Measurements from ENCODE around the gene AGPS.

The AGPS gene

GRCh38 chr2:177533253-177533652 lies 140.7 kb downstream of the AGPS start:
- DNase-seq (ENCODE audit: low spot score): no peak
- no peak for TF ChIP-seq CTCF (IDR thresholded peaks at IDR 0.05; ENCODE audit: extremely low read depth, insufficient read depth, missing control alignments)
- in situ Hi-C loops (cut with MboI; ENCODE audit: low pct_unique_long_range_greater_than_20kb, low sequenced_read_pairs, unreplicated experiment): no loop called here

- DNase-seq (ENCODE audit: low spot score): no peak
- no peak for TF ChIP-seq CTCF (IDR thresholded peaks at IDR 0.05; ENCODE audit: extremely low read depth, insufficient read depth, missing control alignments)
- in situ Hi-C loops (cut with MboI; ENCODE audit: low pct_unique_long_range_greater_than_20kb, low sequenced_read_pairs, unreplicated experiment): no loop called here
Observed at GRCh38 chr2:177535000-177535399, 142.4 kb downstream of the AGPS start.

GRCh38 chr2:177535958-177536504 lies 143.5 kb downstream of the AGPS start:
- TF ChIP-seq CTCF (IDR thresholded peaks at IDR 0.05; ENCODE audit: extremely low read depth, insufficient read depth, missing control alignments): no peak
- in situ Hi-C loops (cut with MboI; ENCODE audit: low pct_unique_long_range_greater_than_20kb, low sequenced_read_pairs, unreplicated experiment): no loop called here
- no peak for DNase-seq (ENCODE audit: low spot score)

- in situ Hi-C loops (cut with MboI; ENCODE audit: low pct_unique_long_range_greater_than_20kb, low sequenced_read_pairs, unreplicated experiment): no loop called here
- DNase-seq (ENCODE audit: low spot score): no peak
- no peak for TF ChIP-seq CTCF (IDR thresholded peaks at IDR 0.05; ENCODE audit: extremely low read depth, insufficient read depth, missing control alignments)
Observed at GRCh38 chr2:177537213-177537612, 144.6 kb downstream of the AGPS start.

- no peak for TF ChIP-seq CTCF (IDR thresholded peaks at IDR 0.05; ENCODE audit: extremely low read depth, insufficient read depth, missing control alignments)
- in situ Hi-C loops (cut with MboI; ENCODE audit: low pct_unique_long_range_greater_than_20kb, low sequenced_read_pairs, unreplicated experiment): no loop called here
- no peak for DNase-seq (ENCODE audit: low spot score)
Observed at GRCh38 chr2:177537636-177538035, 145.1 kb downstream of the AGPS start.

GRCh38 chr2:177538323-177538722 lies 145.8 kb downstream of the AGPS start:
- no peak for DNase-seq (ENCODE audit: low spot score)
- no peak for TF ChIP-seq CTCF (IDR thresholded peaks at IDR 0.05; ENCODE audit: extremely low read depth, insufficient read depth, missing control alignments)
- in situ Hi-C loops (cut with MboI; ENCODE audit: low pct_unique_long_range_greater_than_20kb, low sequenced_read_pairs, unreplicated experiment): no loop called here

GRCh38 chr2:177540283-177540682 lies 147.7 kb downstream of the AGPS start:
- in situ Hi-C loops (cut with MboI; ENCODE audit: low pct_unique_long_range_greater_than_20kb, low sequenced_read_pairs, unreplicated experiment): no loop called here
- TF ChIP-seq CTCF (IDR thresholded peaks at IDR 0.05; ENCODE audit: extremely low read depth, insufficient read depth, missing control alignments): no peak

More at GRCh38 chr2:177540283-177540682, 147.7 kb downstream of the AGPS start:
- DNase-seq (ENCODE audit: low spot score): no peak

Data from GM13977 (cell line).